NCI-H2196 (cell line): ENCODE data around the gene TRPV5.

Experiments used
- DNase-seq: peaks from one replicate; lab custom pipeline; 2025; ENCODE audit not compliant: unreplicated experiment; lab: John Stamatoyannopoulos, UW

The TRPV5 gene

DNA sequence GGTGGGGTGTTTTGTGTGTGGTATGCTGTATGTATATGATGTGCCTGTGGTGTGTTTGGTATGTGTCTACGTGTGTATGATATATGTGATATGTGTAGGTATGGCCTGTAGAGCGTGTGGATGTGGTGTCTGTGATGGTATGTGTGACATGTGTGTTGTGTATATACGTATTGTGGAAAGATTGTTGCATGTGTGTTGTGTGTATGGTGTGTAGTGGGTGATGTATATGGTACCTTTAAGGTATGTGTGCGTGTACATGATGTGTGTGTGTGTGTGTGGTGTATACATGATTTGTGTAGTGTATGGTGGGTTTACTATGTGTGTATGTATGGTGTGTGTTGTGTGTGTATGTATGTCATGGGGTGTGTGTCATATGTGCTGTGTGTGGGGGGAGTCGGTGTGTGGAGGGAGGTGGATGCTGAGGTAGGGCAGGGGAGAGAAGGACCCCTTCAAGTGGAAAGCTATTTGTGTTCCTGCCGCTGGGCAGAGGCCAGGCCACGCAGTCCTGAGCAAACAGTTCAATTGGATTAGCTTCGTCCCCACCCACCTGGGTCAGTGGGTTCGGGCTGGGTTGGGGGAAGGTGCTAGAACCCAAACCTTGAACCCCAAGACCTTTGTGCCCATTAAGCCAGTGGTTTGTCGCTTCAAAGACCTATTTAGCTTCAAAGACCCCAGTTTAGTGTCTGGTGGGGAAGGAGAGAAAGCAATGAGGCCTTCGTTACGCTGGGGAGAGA, 46.1 kb downstream of the TRPV5 start:
- no peak for DNase-seq

DNA sequence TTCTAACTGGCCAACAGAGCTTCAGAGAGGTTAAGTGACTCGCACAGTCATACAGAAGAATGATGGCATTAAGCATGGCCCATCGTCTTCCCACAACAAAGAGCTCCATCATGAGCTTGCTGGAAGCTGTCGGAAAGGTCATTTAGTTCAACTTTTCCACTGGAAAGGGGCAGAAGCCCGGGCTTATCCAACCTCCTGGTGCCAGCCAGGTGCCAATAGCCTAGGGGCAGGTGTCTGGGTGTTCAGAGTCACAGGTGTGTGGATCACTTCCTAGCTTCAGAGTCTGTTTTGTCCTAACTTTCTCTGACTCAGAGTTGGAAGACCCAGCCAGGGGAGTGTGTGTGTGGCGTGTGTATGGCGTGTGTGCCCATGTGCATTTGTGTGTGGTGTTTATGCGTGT, 46.7 kb downstream of the TRPV5 start:
- no peak for DNase-seq

DNA sequence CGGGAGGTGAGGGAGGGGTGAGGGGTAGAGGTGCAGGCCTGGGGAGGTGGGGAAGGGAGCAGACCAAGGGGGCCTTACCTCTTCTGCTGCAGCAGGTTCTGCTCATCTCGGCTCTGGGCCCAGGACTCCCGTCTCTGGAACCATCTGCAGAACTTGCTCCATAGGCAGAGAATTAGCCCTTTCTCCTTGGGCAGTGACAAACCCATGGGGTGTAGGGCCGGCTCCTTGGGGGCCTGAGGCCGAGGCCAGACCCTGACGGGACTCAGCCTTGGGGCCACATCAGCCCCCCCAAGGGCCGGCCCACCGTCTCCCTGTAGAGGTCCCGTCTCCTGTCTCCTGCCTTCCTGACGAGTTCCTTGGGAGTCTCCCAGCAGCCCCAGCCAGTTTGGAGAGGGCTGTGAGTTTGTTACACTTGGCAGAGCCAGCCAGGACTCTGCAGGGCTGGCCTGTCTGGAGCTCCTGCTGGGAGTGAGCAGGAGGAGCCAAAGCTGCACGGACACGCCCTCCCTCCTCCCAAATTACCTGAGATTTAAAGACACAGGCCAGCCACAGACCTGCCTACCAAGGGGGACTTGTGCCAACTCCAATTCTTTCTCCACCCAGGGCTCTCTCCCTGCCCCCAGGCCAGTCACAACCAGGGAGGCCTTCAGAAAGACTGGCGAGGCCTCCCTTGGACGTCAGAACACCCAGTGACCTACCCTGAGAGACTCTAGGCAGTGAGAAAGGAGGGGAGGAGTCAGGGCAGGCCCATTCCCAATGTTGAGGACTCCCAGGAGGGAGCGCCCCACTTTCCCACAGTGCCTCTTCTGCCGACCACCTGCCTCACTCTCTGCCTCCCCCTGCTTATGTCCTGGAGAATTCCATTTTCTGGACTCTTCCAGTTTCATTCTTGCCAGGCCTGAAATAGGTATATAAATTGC, 48.0 kb downstream of the TRPV5 start, which contains the start of gene TRPV6:
Gene TRPV6, minus strand, starts transcription at position 435 of the 920 bp plus-strand sequence.
- DNase-seq: no peak

DNA sequence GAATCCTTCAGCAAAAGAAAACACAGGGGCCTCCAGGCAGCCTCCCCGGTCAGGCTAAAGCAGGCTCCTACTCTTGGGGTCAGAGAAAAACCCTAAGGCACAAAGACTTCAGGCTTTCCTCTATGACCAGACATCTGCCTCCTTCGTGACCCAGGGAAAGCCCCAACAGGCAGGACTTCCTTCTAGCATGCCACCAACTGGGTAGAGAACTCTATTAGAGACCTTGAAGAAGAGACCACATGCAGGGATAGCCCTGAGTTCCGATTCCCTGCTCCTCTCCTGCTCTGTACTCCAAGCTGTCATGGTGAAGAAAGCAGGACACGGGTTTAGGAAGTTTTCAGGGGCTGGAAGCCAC, 49.3 kb downstream of the TRPV5 start:
- DNase-seq: no peak

DNA sequence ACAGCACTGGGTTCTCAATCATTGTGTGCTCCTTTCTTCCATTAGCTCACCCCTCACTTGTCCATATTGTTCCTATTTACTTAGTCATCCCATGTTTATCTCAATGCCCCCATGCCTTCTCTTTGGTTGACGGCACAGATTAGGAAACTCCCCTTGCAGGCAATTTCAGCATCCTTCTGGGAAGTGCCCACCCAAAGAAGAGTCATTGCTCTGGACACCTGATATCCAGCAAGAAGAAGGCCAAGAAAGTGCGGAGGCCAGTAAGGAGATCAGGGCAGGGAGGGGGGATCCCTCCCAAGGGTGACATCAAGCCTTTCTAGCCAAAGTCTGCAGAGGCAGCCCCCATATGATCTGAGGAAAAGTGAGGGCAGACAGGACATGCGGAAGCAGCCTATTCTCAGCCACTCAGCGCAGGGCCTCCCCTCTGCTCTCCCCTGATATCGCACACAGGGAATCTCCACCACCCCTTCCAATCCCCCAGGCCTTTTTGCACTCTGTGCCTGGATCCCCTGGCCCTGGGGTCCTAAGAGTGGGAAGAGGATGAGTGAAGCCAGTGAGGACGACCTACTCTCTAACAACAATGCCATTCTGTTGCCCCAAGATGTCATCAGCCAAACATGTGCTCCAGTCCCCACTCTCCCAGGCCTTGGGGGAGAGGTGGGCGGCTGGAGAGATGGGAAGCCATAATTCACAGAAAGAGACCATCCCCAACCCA, 49.8 kb downstream of the TRPV5 start:
- DNase-seq: no peak

DNA sequence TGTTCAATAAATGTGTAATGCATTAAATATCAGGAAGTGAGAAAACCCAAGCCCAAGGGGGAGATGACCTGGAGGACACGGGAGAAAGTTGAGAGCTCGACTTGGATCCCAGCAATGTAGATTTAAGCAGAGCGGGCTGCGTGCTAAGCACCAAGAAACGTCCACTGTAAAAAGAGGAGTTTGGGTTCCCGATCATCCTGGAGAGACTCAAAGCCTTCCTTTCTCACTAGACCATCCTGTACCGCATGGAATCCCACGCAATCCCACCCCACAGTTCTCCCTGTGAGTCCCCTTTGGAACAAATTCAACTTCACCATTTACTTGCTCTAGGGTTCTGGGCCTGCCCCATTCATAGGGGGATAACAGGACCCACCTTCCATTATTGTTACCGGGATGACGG, 50.4 kb downstream of the TRPV5 start:
- DNase-seq: no peak

DNA sequence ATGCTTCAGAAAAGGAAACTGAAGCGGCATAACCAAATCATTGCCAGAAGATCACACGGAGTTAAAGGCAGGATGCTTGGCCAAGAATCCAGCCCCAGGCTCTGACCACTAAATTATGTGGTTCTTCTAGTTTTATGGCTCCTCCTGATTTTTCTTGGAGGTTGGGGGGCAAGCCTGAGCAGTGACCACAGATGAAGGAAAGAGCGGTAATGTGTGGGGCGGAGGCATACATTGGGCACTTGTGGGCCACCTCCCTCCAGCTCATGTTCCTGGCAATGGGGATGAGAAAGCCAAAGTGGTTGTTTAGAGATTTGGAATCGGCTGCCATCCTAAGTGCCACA, 51.2 kb downstream of the TRPV5 start:
- no peak for DNase-seq

DNA sequence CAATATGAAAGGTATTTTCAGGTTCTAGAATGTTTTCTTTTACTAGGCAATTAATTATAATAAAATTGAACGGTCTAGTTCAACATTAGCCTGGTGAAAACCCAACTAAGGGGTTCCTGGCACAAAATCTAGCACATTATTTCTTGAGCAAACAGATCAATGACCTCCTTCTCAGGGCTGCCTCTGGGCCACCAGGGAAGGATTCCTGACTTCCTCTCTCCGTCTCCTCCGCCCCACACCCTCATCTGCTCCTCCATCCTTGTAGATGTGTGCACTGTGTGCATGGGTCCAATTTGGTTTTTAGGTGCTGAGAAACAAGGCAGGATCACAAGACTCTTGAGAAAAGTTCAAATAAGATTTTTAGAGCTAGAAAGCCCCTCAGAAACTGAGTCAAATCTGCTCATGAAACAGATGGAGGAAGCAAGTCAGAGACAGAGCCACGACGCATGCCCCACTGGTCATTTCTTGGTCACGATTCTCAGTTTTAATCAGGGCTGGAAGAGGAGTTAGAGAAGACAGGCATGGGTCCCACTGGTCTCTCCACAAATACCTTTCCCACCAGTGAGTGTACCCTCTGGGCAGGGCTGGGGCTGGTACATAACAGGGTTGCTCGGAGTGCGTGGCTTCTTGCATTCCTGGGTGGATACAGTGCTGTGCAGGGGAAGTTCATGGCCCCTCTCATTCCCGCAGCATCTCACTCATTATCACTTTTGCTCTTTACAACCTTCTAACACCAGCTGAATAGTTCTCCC, 51.8 kb downstream of the TRPV5 start:
- DNase-seq: no peak

DNA sequence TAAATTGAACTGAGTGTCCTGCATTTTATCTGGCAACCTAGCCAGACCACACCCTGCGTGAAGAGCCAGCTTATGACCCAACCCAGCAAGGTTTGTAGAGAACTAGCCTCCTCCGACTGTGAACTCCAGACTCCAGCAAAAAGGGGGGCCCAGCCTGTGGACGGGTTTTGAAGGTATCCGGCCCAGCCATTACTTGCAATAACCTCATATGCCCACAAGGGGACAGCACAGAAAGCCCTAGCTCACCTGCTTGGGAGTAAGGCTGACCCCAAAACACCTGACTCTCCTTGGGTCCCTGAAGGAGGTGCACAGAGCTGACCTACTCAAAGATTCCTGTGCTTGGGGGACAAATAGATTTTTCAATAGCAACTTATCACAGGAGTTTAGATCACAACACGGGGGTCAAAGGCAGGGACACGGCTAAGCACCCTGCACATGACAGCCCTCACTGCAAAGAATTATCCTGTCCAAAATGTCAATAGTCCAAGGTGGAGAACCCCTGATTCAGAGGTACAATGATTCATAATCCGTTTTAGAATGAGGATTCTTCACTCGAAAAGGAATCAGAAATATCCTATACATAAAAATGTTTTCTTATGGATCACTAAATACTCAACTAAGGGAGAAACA, 52.6 kb downstream of the TRPV5 start:
- no peak for DNase-seq

DNA sequence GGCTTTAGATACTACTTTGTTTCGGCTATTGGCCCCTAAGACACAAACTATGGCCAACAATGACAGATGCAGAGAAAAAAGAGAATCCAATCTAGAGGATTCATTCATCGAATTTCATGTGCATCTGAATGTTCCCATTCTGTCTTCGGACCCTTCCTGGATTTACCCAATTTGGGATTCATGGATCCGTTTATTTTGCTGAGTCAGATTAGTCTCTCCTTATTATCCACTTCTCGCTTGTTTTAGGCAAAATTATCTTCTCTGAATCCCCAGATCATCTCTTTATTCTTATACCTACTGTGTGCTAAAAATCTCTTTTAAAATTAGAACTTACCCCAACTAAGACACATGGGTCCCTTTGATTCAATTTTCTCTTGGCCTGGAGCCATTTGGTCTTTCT, 54.5 kb downstream of the TRPV5 start:
- no peak for DNase-seq

DNA sequence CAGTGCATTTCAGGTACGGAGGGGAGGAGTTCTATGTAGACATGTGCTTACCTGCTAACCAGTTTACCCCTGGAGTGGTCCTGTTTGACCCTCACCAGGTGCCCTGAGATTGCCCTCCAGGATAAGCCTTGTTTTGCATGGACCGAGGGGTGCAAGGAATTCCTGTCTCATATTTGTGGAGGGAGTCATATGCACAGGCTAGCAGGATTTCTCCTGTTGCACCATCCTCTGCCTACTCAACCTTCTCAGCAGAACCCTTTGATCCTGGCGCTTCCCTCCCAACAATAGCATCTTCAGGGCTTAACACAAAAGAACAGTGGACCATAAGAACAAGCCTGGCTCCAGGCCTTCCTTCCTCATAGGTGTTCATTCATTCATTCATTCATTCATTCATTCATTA, 55.2 kb downstream of the TRPV5 start:
- no peak for DNase-seq

DNA sequence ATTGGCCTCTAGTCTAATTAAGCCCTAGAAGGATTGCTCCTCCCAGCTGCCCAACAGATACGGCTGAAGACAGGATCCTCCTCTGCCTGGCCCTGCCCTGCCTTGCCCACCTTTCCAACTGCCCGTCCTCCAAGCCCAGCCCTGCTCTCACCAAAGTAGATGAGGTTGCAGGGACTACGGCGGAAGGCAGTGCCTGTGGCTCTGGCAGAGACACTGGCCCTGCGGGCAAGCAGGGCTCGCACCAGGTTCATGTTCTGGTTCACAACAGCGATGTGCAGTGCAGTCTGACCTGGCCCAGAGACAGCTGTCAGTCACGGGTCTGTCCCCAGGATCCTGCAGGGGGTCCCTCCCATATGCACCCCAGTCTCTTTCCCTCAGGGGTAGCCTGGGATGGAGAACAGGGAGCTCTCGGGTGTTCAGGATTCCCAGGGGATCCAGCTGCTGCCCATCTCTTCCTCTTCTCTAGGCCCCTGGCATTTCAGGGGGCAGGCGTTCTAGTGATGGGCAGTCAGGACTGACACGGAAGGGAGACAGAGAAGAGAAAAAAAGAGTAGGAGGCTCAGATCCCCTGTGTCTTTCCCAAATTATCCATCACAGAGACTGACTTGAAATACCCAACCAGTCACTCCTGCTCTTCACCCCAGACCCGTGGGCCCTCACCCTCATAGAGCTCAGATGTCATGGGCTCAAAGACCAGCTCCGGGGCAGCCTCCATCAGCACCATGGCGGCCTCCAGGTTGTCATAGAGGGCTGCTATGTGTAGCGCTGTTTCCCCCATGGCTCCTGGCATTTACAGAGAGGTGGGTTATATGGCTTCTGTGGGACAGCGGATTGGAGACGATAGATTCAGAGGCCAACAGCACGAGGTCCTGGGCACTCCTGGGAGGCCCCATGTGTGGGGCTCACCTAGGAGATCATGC, 56.3 kb downstream of the TRPV5 start:
- DNase-seq: no peak

DNA sequence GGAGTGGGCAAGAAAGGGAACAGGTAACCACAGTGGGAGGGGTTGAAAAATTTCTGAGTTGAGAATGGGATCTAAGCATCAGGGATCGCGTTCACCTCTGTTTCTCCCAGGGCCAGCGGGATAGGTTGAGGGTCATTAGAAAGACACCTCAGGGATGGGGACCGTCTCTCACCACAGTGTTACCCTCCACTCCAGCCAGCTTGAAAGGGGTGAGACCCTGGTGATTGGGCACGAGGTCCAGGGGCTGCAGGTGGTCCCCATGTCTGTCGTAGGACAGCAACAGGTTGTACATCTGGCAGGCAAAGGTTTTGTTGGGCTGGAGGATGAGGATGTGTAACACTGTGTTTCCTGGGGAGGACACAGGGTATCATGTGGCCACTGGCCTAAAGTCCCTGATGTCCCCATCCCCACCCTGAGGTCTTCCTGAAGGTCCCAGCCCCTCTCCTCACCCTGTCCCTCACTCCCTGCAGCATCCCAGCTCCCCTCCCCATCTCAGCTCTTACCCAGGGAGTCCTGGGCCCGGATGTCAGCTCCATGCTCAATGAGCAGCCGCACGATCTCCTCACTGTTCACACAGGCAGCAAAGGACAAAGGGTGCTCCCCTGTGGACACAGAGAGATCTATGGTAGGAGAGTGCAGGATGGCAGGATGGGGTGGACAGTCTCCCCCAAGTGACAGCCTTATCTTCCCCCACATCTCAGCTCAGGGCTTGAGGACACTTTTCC, 57.1 kb downstream of the TRPV5 start:
- DNase-seq: no peak

DNA sequence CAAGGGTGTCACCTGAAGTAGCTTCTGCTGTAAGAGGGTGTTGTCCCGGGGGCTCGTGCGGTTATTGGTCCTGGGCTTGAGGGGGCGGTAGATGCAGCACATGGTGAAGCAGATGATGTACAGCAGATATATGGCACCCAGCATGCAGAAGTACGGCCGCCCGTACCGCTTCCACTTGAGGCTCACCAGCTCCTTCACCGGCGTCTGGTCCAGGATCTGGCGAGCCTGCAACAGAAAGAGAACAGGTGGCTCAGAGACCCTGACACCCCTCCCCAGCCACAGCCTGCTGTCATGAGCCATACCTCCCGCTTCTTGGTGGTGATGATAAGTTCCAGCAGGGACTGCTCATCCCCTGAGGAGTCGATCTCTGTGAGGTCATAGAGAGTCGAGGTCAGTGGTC, 58.1 kb downstream of the TRPV5 start:
- no peak for DNase-seq

DNA sequence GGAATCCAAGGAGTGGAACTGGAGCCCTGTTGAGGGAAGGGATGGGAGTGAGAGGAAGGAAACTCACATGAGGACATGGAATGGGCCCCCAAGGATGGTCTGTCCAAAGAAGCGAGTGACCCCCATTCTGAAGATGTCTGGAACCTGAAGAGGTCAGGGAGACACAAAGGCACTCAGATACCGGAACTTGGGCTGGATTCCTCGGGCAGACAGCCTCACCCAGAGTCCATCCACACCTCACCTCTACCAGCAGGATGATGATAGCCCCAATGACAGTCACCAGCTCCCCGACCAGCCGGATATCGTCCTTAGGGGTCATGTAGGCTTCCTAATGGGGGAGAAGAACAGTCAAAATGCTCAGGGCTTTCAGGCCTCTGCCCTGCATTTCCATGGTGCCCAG, 58.7 kb downstream of the TRPV5 start:
- DNase-seq: no peak

DNA sequence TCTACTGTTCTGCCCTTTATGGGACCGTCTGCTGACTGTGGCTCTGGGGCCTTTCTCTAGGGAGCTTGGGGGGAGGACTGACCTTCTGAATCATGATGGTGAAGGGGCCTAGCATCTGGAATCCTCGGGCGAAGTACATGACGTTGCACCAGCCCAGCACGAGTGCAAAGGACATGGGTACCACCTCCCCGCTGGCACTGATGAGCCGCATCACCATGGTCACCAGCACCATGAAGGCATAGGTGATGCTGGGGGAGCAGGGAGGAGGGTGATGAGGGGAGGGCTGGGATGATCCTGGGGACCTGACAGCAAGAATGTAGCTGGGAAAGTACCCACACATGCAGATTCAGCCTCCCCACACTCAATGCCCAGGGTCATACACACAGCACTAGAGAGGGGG, 59.1 kb downstream of the TRPV5 start:
- DNase-seq: no peak

DNA sequence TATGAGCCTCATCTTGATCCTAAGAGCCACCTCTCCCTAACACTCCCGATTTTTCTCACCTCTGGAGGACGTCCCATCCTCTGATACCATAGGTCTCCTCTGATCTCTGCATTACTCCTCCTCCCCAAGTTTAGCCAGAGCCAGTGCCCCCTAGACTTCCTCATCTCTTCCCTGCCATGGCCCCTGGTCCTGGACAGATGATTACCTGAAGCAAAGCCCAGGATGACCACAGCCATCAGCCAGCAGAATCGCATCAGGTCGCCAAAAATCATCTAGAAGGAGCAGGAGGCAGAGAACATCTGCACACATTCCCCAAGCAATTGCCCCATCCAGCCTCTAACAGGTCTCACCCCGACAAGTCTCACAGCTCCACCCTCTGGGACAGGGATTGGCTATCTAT, 59.7 kb downstream of the TRPV5 start:
- DNase-seq: no peak

DNA sequence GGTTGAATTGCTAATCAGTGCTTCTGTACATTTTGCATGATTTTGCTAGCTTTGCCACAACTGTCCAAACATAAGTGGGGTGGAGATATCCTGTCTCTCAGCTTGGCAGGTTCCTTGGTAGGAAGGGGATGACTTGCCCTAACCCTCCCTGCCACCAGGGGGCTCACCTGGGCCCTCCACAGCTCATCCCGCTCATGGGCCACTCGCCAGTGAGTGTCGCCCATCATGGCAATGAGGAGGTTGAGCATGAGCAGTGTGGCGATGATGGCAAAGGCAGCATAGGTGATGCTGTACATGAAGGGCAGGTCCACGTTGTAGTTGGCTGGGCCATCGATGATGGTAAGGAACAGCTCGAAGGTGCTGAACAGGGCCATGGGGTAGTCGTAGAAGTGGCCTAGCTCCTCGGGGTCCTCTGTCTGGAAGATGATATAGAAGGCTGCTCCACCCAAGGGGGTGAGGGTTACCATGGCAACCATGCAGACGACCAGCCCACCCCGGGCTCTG, 60.2 kb downstream of the TRPV5 start:
- no peak for DNase-seq
